ENCODE results near the gene P2RY6.

P2RY6 gene

GRCh38 chr11:73237471-73238290 is 34.5 kb upstream of the P2RY6 start:
- DNase-seq: no peak

DNA sequence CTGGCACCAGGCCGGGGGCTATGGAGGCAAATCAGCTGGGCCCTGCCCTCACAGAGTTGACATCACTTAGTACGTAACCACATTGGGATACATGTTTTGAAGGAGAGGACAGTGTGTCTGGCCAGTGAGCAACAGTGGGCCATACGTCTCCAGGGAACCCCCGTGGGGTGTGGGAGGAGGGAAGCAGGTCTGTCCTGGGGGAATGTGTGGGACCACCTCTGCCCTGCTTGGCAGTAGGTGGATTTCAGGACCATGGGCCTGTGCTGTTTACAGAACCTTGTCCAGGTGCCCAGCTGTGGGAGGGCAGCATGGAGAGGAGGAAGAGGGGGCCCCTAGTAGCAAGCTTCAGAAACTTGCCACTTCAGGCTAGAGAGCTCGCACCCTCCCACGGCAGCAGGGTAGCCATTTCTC is 33.0 kb upstream of the P2RY6 start:
- DNase-seq: no peak

DNA sequence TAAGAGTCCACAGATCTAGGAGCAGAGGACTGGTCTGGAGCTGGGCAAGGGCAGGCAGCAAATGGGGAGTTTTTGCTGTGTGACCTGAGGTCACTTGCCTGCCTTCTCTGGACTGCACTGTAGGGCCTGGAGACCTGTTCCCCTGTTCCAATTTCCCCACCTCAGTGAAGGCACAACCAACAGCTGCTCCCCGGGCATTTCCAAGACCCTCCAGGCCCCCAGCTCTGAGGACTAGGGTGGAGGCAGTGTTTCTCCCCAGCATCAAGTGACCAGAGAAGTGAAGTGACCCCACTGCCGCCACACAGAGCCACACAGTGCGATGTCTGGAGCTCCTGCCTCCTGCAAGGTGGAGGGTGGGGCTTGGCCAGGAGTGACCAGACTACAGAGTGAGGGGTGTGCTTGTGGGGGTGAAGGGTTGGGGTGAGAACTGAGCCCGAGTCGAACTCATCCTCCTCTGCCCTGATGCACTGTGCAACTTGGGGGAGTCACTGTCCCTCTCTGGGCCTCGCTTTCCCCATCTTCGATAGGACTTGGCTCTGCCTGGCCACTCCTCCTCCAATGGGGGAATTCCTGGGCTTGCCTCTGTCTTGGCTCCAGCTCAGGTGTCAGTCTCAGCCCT is 32.5 kb upstream of the P2RY6 start:
- no peak for DNase-seq

DNA sequence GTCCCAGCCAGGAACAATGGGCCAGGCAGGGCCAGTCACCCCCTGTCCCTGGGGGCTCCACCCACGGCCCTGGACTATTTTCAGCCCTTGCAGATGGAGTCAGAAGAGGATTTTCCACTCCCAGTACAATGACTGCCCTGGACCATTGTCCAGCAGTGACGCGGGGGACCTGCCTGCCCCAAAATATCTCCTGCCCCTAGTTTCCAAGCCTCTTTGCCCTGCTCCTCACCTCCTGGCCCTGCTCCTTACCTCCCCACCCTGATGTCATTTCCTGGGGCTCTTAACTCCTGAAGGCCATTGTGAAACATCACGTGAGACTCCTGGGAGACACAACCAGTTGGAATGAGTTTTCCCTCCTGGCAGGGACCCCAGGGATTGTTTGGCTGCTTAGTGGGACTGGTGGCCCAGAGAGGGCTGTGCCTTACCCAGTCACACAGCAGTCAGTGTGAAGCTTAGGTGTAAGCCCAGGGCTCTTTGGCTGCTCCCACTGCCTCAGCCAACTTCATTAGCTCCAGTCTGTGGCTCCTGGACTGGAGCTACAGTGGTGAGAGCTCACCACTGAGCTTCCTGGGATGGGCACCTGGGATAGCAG is 31.9 kb upstream of the P2RY6 start:
- no peak for DNase-seq

- no peak for DNase-seq
Measured at GRCh38 chr11:73241300-73241699, 30.8 kb upstream of the P2RY6 start.

DNA sequence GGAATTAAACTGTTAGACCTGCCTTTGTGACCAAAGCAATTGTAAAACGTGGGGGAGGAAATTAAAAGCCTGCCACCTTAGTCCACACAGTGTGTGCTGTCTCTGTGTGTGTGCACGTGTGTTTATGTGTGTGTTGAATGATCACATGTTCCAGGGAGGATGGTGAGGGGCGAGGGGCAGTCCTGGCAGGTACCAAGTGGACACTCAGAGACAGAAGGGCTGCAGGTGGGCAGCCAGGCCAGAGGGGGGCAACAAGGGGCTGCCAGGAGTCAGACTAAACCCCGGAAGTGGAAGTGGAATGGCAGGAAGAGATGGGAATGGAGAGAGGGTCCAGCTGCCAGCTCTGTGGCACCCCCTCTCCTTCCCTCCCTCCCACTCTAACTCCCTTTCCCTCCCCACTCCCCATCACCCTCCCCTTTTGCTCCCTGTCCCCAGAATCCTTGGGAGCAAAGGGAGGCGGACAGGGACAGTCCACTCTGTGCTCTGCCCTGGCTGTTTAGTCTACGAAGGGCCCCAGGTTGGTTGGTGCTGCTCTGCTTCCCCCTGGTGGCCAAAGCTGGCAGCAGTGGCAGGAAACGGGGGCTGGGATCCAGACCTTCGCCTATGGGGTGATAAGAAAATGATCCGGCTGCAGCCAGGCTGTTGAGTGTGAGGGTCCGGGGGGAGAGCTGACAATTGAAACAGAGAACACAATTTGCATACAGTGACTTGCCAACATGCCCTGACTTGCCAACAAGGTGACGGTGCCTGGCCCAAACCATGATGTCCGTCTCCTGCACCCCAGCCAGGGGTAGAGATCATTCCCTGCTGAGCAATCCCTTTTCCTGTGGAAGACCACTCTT is 29.7 kb upstream of the P2RY6 start:
- peak; percentile 86 for DNase-seq

- no peak for DNase-seq
Measured at GRCh38 chr11:73243093-73243485, 29.0 kb upstream of the P2RY6 start.

GRCh38 chr11:73244589-73245240 is 27.4 kb upstream of the P2RY6 start:
- DNase-seq: no peak

- no peak for DNase-seq
Measured at GRCh38 chr11:73245461-73245860, 26.7 kb upstream of the P2RY6 start.

DNA sequence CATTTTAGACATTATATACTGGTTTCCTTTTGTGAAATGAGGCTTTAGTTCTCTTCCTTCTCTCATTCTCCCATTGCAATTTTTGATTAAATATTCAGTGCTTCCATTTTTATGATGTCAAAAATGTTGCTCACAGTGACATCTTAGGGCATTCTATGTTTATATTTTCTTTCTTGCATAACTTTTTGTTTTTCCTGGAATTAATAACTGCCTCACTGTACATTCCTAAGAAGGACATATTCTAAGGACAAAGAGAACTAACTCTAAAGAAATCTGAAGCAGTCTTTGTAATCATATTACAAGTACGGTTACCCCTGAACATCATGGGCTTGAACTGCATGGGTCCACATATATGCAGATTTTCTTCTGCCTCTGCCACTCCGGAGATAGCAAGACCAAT is 25.8 kb upstream of the P2RY6 start:
- no peak for DNase-seq

DNA sequence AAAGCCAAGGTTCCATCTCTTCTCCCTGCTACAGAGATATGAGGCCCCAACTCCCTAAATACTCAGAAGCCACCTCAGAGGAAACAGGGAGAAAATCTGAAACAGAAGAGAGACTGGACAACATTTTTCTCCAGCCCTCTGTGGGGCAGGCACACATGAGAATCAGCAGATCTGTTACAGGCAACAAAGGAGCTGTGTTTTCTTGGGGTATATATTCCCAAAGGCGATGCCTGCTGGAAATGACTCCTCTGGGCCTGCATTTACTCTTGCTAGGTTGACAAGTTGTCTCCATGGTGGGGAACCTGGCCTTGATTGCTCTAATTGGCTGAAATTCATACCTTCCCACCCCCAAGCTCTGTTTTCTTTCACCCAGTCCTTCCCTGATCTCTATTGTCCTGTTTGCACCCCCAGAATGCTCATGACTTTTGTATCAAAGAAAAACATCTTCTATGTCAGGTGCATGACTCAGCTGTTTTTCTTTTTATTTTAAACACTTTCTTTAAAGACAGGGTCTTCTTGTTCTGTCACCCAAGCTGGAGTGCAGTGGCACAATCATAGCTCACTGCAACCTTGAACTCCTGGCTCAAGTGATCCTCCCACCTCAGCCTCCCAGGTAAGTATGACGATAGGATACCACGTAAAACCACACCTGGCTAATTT is 23.5 kb upstream of the P2RY6 start:
- no peak for DNase-seq

DNA sequence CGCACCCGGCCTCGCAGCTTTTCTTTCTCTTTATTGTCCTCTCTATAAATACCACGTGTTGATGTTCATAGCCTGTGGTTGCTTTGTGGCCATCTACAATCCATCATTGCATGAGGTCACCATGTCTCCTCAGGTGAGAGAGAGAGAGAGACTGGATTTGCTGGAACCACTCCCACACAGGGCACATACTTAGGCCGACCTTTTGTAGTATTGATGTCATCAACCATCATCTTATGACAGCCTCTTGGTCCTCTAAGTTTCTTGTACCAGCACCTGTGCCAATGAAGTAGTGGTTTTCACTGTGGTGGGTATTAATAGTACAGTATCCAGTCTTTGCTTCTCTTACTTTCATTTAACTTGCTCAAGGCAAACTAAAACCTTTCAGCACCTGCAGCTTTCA is 22.8 kb upstream of the P2RY6 start:
- no peak for DNase-seq

- DNase-seq: no peak
Measured at GRCh38 chr11:73249853-73250783, 22.0 kb upstream of the P2RY6 start.

GRCh38 chr11:73252577-73253191 is 19.5 kb upstream of the P2RY6 start:
- peak; percentile 48 for DNase-seq

GRCh38 chr11:73257342-73258103 is 14.6 kb upstream of the P2RY6 start:
- no peak for DNase-seq

DNA sequence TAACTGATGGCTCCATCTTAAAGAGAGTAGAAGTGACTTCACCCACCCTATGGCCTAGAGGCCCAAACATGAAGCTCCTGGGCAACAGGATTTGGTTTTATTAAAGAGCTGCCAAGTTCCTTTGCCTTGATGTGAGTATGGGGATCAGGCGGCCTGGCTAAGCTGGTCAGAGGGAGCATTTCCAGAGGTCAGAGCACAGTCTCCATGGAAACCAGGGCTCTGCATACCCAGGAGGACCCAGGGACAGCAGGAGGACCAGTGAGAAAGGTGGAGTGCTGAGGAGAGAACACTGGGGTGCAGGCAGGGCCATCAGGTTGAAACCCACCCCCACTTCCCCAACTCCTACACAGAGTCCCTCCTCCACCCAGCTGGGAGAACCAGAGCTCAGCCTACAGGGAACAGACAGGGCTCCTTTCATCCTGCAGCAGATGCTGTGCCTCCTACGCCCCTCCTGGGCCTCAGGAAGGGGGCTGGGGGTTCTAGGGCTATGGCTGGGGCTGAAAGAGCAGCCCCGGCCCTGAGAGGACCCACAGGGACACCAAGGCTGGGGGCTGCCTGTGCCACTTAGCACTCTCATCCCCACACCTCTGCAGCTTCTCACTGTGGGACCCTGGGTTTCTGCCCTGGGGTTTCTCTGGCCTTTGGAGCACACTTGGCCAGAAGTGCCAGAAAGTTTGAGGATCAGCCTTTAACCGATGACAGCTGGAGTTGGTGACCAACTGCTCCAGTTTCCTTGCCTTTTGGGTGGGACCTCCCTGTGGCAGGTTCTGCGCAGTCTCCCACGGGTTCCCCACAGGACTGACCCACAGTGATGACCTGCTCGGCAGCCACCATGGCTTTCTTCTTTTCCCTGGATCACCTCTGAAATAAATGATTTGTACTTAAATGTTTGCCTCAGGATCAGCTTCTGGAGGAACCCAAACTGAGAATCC is 13.8 kb upstream of the P2RY6 start:
- DNase-seq: no peak

- DNase-seq: no peak
Measured at GRCh38 chr11:73259406-73260126, 12.6 kb upstream of the P2RY6 start.

- DNase-seq: no peak
Measured at GRCh38 chr11:73260127-73260457, 12.0 kb upstream of the P2RY6 start.
